NB4 (cell line): ENCODE data around the gene TECPR1.

ENCODE experiments used
- POLR2A ChIP-seq: IDR thresholded peaks from 2 replicates; pipeline ENCODE4 v1.6.1; 2011; ENCODE audit warnings: mild to moderate bottlenecking; ENCODE audit not compliant: insufficient read length; ENCODE audit errors: extremely low read depth
- TF ChIP-seq, protein P1 (sequence below): IDR thresholded peaks from one replicate; pipeline ENCODE4 v1.5.1; 2012; ENCODE audit warnings: low read depth, low read length

DNA sequence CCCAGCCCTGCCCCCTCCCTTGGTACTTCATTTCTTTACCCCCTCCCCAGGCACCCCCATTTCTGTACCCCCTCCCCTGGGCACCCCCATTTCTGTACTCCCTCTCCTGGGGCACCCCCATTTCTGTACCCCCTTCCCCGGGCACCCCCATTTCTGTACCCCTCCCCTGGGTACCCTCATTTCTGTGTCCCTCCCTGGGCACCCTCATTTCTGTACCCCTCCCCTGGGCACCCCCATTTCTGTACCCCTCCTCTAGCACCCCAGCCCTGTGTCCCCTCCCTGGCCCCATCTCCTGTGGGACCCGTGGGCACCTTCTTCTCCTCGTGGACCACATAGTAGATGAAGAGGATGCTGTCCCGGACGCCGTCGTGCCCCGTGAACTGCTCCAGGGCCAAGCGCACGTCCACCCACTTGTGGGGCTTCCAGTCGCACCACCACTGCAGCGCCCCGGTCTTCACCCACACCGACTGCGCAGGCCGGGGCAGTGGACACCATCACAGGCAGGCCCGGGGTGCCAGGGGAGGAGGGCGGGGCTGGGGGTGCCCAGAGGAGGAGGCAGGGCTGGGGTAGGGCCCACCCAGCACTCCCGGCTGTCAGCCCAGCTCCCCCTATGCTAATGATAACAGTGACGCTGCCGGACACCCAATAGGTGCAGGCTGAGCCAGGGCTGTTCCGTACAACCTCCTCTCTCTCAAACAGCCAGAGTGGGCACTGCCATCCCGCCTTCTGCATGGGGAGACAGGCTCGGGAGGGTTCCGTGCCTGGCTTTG lies 20.4 kb downstream of the TECPR1 start:
- TF ChIP-seq POLR2A: no peak
- TF ChIP-seq, protein P1, sequence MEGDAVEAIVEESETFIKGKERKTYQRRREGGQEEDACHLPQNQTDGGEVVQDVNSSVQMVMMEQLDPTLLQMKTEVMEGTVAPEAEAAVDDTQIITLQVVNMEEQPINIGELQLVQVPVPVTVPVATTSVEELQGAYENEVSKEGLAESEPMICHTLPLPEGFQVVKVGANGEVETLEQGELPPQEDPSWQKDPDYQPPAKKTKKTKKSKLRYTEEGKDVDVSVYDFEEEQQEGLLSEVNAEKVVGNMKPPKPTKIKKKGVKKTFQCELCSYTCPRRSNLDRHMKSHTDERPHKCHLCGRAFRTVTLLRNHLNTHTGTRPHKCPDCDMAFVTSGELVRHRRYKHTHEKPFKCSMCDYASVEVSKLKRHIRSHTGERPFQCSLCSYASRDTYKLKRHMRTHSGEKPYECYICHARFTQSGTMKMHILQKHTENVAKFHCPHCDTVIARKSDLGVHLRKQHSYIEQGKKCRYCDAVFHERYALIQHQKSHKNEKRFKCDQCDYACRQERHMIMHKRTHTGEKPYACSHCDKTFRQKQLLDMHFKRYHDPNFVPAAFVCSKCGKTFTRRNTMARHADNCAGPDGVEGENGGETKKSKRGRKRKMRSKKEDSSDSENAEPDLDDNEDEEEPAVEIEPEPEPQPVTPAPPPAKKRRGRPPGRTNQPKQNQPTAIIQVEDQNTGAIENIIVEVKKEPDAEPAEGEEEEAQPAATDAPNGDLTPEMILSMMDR: no peak
